Fibroblast of mammary gland (primary cell): ENCODE measurements around the gene TMEM53.
A peak's percentile ranks its signal among the peaks of the same experiment; 100 is the strongest.

Source experiments
- DNase-seq: peaks from one replicate; pipeline ENCODE4 v3.0.0-alpha.2; 2010; ENCODE audit warnings: low read depth
- H3K4me3 ChIP-seq: 2 replicates; pipeline ENCODE4 v1.5.1; 2011; ENCODE audit warnings: low read depth, mild to moderate bottlenecking, low read length, moderate library complexity; ENCODE audit not compliant: control insufficient read depth
- TF ChIP-seq, protein P1 (sequence below): conservative IDR thresholded peaks from 2 replicates; pipeline ENCODE4 v1.5.1; 2011; ENCODE audit warnings: low read depth, low read length, inconsistent platforms; ENCODE audit not compliant: control insufficient read depth, insufficient read depth

Gene TMEM53

DNA sequence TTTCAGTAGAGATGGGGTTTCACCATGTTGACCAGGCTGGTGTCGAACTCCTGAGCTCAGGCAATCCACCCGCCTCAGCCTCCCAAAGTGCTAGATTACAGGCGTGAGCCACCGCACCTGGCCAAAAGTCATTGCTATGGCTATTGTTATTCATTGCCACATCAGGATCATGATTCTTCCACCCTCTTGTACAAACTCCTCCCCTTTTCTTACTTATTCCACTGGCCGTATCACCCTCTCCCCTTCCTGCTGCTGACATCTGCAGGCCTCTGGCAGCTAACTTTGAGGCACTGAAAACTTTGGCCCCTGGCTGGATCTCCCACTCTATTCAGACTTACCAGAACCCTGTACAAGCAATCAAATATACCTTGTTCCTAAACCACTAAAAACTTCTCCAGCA is 10.9 kb downstream of the TMEM53 start:
- TF ChIP-seq, protein P1, sequence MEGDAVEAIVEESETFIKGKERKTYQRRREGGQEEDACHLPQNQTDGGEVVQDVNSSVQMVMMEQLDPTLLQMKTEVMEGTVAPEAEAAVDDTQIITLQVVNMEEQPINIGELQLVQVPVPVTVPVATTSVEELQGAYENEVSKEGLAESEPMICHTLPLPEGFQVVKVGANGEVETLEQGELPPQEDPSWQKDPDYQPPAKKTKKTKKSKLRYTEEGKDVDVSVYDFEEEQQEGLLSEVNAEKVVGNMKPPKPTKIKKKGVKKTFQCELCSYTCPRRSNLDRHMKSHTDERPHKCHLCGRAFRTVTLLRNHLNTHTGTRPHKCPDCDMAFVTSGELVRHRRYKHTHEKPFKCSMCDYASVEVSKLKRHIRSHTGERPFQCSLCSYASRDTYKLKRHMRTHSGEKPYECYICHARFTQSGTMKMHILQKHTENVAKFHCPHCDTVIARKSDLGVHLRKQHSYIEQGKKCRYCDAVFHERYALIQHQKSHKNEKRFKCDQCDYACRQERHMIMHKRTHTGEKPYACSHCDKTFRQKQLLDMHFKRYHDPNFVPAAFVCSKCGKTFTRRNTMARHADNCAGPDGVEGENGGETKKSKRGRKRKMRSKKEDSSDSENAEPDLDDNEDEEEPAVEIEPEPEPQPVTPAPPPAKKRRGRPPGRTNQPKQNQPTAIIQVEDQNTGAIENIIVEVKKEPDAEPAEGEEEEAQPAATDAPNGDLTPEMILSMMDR, result no peak
- no peak for DNase-seq
- no peak overlapping the region for H3K4me3 ChIP-seq

DNA sequence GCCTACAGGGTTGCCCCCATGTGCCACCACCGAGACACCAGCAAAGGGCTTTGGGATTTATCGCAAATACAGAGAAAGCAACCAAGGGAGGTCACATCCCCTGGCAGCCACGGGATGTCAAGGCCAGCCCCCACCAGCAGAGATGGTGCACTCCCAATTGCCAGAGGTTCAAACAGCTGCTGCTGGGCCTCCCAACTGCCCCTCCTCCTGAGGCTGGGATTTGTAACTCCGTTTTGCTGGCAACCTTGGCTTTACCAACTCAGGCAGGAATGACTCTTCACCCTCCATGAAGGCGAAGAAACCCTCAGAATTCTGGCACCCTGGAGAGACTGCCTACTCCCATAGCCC is 11.6 kb downstream of the TMEM53 start:
- TF ChIP-seq, protein P1, result no peak
- no peak for DNase-seq
- H3K4me3 ChIP-seq, result no peak overlapping the region

DNA sequence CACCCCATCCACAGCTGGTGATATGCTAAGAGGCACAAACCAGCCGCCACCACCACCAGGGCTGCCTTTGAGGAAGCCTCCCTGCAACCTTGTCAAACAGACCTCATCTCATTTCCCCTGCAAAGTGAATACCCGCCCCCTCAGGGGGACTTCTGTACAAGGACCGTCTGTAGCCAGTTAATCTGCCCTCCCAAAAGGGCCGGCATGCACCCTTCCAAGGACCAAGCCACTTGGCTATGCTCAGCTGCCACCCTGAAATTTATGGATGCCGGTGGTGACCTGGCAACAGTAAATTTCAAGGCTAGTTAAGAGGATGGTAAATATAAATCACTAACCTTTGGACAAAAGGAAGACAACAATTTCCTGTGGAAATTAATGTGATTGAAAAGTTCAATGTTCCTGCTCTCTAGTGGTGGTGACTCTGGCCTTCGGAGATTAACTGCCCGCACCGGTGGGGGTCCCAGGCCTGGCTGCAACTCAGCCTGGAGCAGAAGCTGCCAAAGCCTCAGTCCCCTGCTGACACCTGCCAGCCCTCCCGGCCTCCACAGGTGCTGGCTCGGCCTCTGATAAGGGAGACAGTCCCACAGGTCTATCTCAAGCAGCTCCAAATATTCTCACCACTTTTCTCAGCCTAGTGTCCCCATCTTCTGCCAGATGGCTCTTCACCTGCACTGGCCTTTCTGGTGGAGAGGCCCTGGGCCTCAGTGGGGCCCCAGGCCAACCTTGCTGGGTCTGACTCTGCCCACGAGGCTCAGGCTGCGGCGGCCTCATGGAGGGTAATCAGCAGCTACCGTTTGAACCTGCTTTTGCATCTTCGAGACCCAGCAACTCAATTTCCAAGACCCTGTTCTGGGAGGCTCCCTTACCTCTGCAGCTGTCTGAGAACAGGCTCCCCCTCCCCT is 12.2 kb downstream of the TMEM53 start:
- DNase-seq, result no peak
- TF ChIP-seq, protein P1, result no peak
- H3K4me3 ChIP-seq, result no peak overlapping the region

DNA sequence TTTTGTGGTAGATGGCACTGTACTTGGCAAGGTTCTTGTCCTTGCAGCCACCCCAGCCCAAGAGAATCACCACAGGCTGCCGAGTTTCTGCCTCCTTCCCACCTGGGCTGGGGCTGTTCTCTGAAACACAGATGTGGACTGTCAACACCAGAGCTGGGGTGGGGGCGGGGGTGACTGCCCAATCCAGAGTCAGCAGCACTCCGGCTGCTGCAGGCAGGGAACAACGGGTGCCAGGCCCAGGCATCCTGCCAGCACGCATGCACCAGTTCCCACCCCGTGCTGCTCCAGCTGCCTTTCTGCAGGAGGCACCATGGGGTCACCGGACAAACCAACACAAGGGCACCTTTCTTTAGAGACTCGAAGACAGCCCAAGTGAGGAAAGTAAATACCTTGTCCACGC is 14.1 kb downstream of the TMEM53 start:
- no peak for DNase-seq
- no peak overlapping the region for H3K4me3 ChIP-seq
- TF ChIP-seq, protein P1, result no peak

DNA sequence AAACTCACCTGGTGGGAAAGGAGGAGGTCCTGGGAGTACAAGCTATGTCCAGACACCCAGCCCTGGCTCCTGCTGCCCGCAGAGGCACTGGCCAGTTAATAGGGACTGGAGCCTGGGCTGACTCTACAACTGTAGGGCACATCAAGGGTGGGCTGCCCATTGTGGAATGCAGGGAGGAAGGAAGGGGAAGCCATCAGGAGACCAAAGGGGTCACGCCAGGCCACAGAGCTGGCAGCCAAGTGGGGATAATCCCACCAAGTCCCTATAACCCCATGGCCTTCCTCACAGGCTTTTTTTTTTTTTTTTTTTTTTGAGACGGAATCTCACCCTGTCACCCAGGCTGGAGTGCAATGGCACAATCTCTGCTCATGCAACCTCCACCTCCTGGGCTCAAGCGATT is 14.7 kb downstream of the TMEM53 start:
- no peak overlapping the region for H3K4me3 ChIP-seq
- DNase-seq, result no peak
- TF ChIP-seq, protein P1, result no peak

DNA sequence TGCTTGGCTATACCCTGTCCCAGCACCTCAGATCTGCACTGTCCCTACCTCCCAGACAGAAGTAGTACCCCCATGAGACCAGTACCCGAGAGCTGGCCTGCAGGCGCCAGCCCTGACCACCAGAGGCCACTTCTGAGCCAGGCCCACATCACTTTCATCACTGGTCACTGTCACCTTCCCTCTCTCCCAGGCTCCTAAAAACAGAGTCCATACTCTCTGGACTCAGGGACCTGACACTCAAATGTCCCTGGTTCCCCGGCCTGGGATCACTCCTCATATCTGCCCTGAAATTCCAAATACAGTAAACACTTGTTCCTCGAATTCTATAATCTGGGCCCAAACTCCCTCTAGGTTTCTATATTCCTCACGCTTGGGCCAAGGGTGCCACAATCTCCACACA is 18.7 kb downstream of the TMEM53 start:
- DNase-seq, result no peak
- TF ChIP-seq, protein P1, result peak; percentile 83
- no peak overlapping the region for H3K4me3 ChIP-seq
